Mesenchymal stem cell (in vitro differentiated cells and primary cell): Measurements from ENCODE around the gene KCNK5.

Source experiments
- DNase-seq: peaks from one replicate; pipeline ENCODE4 v3.0.0-alpha.2; 2013
- H2AFZ ChIP-seq: one replicate; pipeline ENCODE4 v1.6.1; 2013; ENCODE audit warnings: low read depth, mild to moderate bottlenecking, control low read depth, inconsistent platforms, low read length, moderate library complexity
- H2AK5ac ChIP-seq: 2 replicates; pipeline ENCODE4 v1.6.1; 2013; ENCODE audit warnings: low read length, moderate library complexity, mild to moderate bottlenecking, inconsistent platforms; ENCODE audit not compliant: severe bottlenecking
- H2BK120ac ChIP-seq: one replicate; pipeline ENCODE4 v1.6.1; 2013; ENCODE audit warnings: low read depth, mild to moderate bottlenecking, inconsistent platforms, low read length, moderate library complexity
- H2BK12ac ChIP-seq, 2 experiments: one replicate each; pipeline ENCODE4 v1.6.1; 2013; ENCODE audit warnings: inconsistent platforms in 2 of 2, low read length in 2 of 2, mild to moderate bottlenecking in 2 of 2, moderate library complexity in 2 of 2, control low read depth in 1 of 2
- H2BK15ac ChIP-seq: one replicate; pipeline ENCODE4 v1.6.1; 2013; ENCODE audit warnings: mild to moderate bottlenecking, low read depth, inconsistent platforms; ENCODE audit not compliant: poor library complexity, severe bottlenecking
- H2BK5ac ChIP-seq: 2 replicates; pipeline ENCODE4 v1.6.1; 2013; ENCODE audit warnings: low read depth, mild to moderate bottlenecking, low read length, control low read depth, inconsistent platforms; ENCODE audit not compliant: poor library complexity, severe bottlenecking
- H3K14ac ChIP-seq, 2 experiments: one replicate each; pipeline ENCODE4 v1.6.1; 2013; ENCODE audit warnings: inconsistent platforms in 2 of 2, low read length in 2 of 2, control low read depth in 1 of 2, mild to moderate bottlenecking in 1 of 2, moderate library complexity in 1 of 2
- H3K18ac ChIP-seq, 2 experiments: one replicate each; pipeline ENCODE4 v1.6.1; 2013; ENCODE audit warnings: inconsistent platforms in 2 of 2, low read length in 2 of 2, control low read depth in 1 of 2, low read depth in 1 of 2, mild to moderate bottlenecking in 1 of 2
- H3K23ac ChIP-seq, 2 experiments: one replicate each; pipeline ENCODE4 v1.6.1; 2013; ENCODE audit warnings: inconsistent platforms in 2 of 2, low read length in 2 of 2, mild to moderate bottlenecking in 2 of 2, moderate library complexity in 2 of 2, control low read depth in 1 of 2
- H3K27ac ChIP-seq: 2 replicates; pipeline ENCODE4 v1.5.1; 2013; ENCODE audit warnings: mild to moderate bottlenecking, moderate library complexity, low read length, control low read depth, inconsistent platforms; ENCODE audit not compliant: poor library complexity, severe bottlenecking
- H3K27me3 ChIP-seq, 2 experiments: 2 replicates each; pipeline versions ENCODE4 v1.6.1 to v1.7.0; 2013; ENCODE audit warnings: low read length in 2 of 2, mild to moderate bottlenecking in 2 of 2, moderate library complexity in 2 of 2, control low read depth in 1 of 2, inconsistent platforms in 1 of 2; ENCODE audit not compliant: control insufficient read depth in 1 of 2, insufficient read depth in 1 of 2
- H3K36me3 ChIP-seq, 2 experiments: 2 replicates each; pipeline versions ENCODE4 v1.6.1 to v1.7.0; 2013; ENCODE audit warnings: low read length in 2 of 2, control low read depth in 1 of 2, inconsistent platforms in 1 of 2, low read depth in 1 of 2, mild to moderate bottlenecking in 1 of 2; ENCODE audit not compliant: insufficient read depth in 2 of 2, control insufficient read depth in 1 of 2
- H3K4ac ChIP-seq, 2 experiments: one replicate each; pipeline ENCODE4 v1.6.1; 2013; ENCODE audit warnings: inconsistent platforms in 2 of 2, low read length in 2 of 2, mild to moderate bottlenecking in 2 of 2, moderate library complexity in 2 of 2, control low read depth in 1 of 2, low read depth in 1 of 2
- H3K4me1 ChIP-seq: 2 replicates; pipeline ENCODE4 v1.6.1; 2013; ENCODE audit warnings: low read depth, low read length, control low read depth; ENCODE audit not compliant: control insufficient read depth, insufficient read depth
- H3K4me2 ChIP-seq: 2 replicates; pipeline ENCODE4 v1.6.1; 2013; ENCODE audit warnings: low read length, mild to moderate bottlenecking, inconsistent platforms; ENCODE audit not compliant: poor library complexity, severe bottlenecking
- H3K4me3 ChIP-seq, 2 experiments: 2 replicates each; pipeline versions ENCODE4 v1.5.1 to v1.7.0; 2013; ENCODE audit warnings: low read length in 2 of 2, mild to moderate bottlenecking in 2 of 2, control low read depth in 1 of 2, low read depth in 1 of 2; ENCODE audit not compliant: insufficient read depth in 1 of 2
- H3K79me1 ChIP-seq: replicated peaks from 2 replicates; pipeline ENCODE4 v1.6.1; 2013; ENCODE audit warnings: mild to moderate bottlenecking, control low read depth, low read length, inconsistent platforms; ENCODE audit not compliant: poor library complexity, severe bottlenecking
- H3K9ac ChIP-seq: 2 replicates; pipeline ENCODE4 v1.7.0; 2013; ENCODE audit warnings: mild to moderate bottlenecking, low read length, moderate library complexity
- H3K9me3 ChIP-seq: 2 replicates; pipeline ENCODE4 v1.7.0; 2013; ENCODE audit warnings: mild to moderate bottlenecking, low read length; ENCODE audit not compliant: control insufficient read depth
- H4K8ac ChIP-seq: one replicate; pipeline ENCODE4 v1.6.1; 2013; ENCODE audit warnings: inconsistent platforms, mild to moderate bottlenecking, low read length, moderate library complexity
- H4K91ac ChIP-seq: one replicate; pipeline ENCODE4 v1.6.1; 2013; ENCODE audit warnings: mild to moderate bottlenecking, low read length, inconsistent platforms
- WGBS: methylation state at CpG from one replicate; pipeline ENCODE4 v1.1.7; 2013; ENCODE audit warnings: mixed read lengths; 5-methylcytosine and 5-hydroxymethylcytosine counted together

KCNK5 gene

GRCh38 chr6:39274471-39274870 lies 45.2 kb upstream of the KCNK5 start:
- no peak overlapping the region for H3K4ac ChIP-seq
- no peak for DNase-seq
- no peaks in the 10 kb centered on the region for H3K9me3 ChIP-seq
- no peaks in the 10 kb centered on the region for H3K4me1 ChIP-seq
- H4K91ac ChIP-seq: no peak overlapping the region
- no peak overlapping the region for H3K23ac ChIP-seq
- H3K36me3 ChIP-seq: no peaks in the 10 kb centered on the region
- H2BK12ac ChIP-seq: no peak overlapping the region
- peaks cover 0 to 3% of the 10 kb centered on the region in 2 experiments for H3K27me3 ChIP-seq
- H3K18ac ChIP-seq: no peak overlapping the region
- no peak overlapping the region for H2BK15ac ChIP-seq
- no peak overlapping the region for H3K4me2 ChIP-seq
- no peaks in the 10 kb centered on the region for H3K79me1 ChIP-seq
- no peak overlapping the region for H3K14ac ChIP-seq
- no peak overlapping the region for H2AFZ ChIP-seq
- H2AK5ac ChIP-seq: no peak overlapping the region
- no peak overlapping the region for H2BK120ac ChIP-seq
- no peak overlapping the region for H2BK5ac ChIP-seq
- H3K27ac ChIP-seq: no peak overlapping the region
- no peak overlapping the region for H4K8ac ChIP-seq
- WGBS: 49% methylated on average over 4 of the region's 4 CpGs
- H3K4me3 ChIP-seq: no peak overlapping the region
- no peak overlapping the region for H3K9ac ChIP-seq

DNA sequence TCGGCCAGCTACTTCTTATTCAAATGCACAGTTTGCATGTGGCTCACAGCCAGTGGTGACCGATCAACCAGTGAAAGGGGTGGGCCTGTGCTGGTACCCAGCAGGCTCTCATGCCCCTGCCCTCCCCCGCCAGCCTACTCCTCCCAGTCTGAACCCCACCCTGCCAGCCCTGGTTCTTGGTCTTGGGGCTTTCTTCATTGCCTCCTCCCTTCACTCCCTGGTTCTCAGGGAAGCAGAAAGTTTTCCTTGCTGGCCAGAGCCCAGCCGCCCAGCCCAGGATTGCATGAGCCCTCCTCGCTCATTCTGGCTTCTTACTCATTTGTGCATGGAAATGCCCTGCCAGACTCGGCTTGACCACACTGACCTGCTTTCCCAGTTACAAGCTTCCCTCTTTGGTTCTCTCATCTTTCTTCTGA lies 44.1 kb upstream of the KCNK5 start:
- H3K18ac ChIP-seq: no peak overlapping the region
- WGBS: 63% methylated on average over 6 of the region's 6 CpGs
- H3K4ac ChIP-seq: no peak overlapping the region
- DNase-seq: no peak
- H3K79me1 ChIP-seq: no peaks in the 10 kb centered on the region
- H3K27me3 ChIP-seq: no peaks in the 10 kb centered on the region
- no peak overlapping the region for H3K4me3 ChIP-seq
- no peak overlapping the region for H2AFZ ChIP-seq
- H2AK5ac ChIP-seq: no peak overlapping the region
- H2BK12ac ChIP-seq: no peak overlapping the region
- H3K27ac ChIP-seq: no peak overlapping the region
- H3K9me3 ChIP-seq: no peaks in the 10 kb centered on the region
- H3K14ac ChIP-seq: no peak overlapping the region
- H3K4me2 ChIP-seq: no peak overlapping the region
- H3K36me3 ChIP-seq: no peaks in the 10 kb centered on the region
- no peak overlapping the region for H4K8ac ChIP-seq
- H3K4me1 ChIP-seq: no peaks in the 10 kb centered on the region
- no peak overlapping the region for H4K91ac ChIP-seq
- peak overlapping the region; percentile 7 for H3K9ac ChIP-seq
- no peak overlapping the region for H3K23ac ChIP-seq
- H2BK5ac ChIP-seq: no peak overlapping the region
- no peak overlapping the region for H2BK120ac ChIP-seq
- no peak overlapping the region for H2BK15ac ChIP-seq

DNA sequence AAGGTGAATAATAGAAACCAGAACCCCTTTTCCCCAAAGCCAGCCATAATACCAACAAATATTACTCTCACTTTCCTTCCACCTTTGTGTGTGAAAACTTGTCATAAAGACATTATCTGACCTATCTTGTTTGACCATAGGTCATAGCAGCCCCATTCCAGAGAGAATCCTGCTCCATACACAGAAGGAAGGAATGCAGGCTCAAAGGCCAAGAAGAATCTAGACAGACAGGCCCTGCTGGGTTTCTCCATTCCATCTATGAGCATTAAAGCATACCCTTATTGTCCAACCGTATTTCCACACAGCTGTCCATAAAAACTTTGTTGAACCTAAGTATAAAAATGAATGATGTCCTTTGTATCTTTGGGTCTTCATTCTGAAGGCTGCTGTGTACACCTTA lies 40.7 kb upstream of the KCNK5 start:
- no peak overlapping the region for H2BK12ac ChIP-seq
- H3K9ac ChIP-seq: no peak overlapping the region
- H3K4me3 ChIP-seq: no peak overlapping the region
- H3K27me3 ChIP-seq: peaks cover 0 to 3% of the 10 kb centered on the region in 2 experiments
- no peaks in the 10 kb centered on the region for H3K79me1 ChIP-seq
- H3K14ac ChIP-seq: no peak overlapping the region
- no peak overlapping the region for H2BK120ac ChIP-seq
- no peaks in the 10 kb centered on the region for H3K36me3 ChIP-seq
- H4K8ac ChIP-seq: no peak overlapping the region
- WGBS: no CpG with 5 or more reads among the region's 1 CpG
- no peak overlapping the region for H2AFZ ChIP-seq
- no peak for DNase-seq
- no peak overlapping the region for H2BK15ac ChIP-seq
- no peak overlapping the region for H3K27ac ChIP-seq
- H2BK5ac ChIP-seq: no peak overlapping the region
- no peaks in the 10 kb centered on the region for H3K9me3 ChIP-seq
- H3K4me2 ChIP-seq: no peak overlapping the region
- no peak overlapping the region for H3K23ac ChIP-seq
- no peak overlapping the region for H4K91ac ChIP-seq
- H3K4me1 ChIP-seq: no peaks in the 10 kb centered on the region
- no peak overlapping the region for H3K4ac ChIP-seq
- no peak overlapping the region for H2AK5ac ChIP-seq
- no peak overlapping the region for H3K18ac ChIP-seq

DNA sequence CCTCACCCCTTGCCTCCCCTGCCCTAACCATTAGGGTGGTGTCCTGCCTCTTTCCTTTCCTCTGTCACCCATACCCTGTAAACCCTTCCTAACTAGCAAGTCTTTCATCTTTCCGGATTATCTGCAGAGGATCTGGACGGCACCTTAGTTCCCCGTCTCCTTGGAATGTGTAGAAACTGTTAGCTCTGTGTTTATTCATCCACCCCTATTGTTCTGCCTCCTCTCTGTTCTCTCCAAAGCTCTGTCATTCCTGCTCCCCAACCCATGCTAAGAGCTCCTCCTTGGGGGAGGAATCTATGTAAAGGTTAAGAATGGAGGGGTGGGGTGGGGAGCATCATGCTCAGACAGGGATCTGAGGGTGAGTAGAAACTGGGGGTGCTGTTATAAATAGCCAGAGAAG lies 39.4 kb upstream of the KCNK5 start:
- no peak overlapping the region for H4K91ac ChIP-seq
- H3K27me3 ChIP-seq: peaks cover 0 to 3% of the 10 kb centered on the region in 2 experiments
- H2AK5ac ChIP-seq: no peak overlapping the region
- no peaks in the 10 kb centered on the region for H3K9me3 ChIP-seq
- H3K4me2 ChIP-seq: no peak overlapping the region
- no peak overlapping the region for H3K4ac ChIP-seq
- no peak overlapping the region for H4K8ac ChIP-seq
- WGBS: 100% methylated on average over 1 of the region's 3 CpGs
- H2BK5ac ChIP-seq: no peak overlapping the region
- H3K4me1 ChIP-seq: no peaks in the 10 kb centered on the region
- H3K14ac ChIP-seq: no peak overlapping the region
- no peaks in the 10 kb centered on the region for H3K36me3 ChIP-seq
- H2BK120ac ChIP-seq: no peak overlapping the region
- H3K27ac ChIP-seq: no peak overlapping the region
- no peak for DNase-seq
- H2AFZ ChIP-seq: no peak overlapping the region
- no peak overlapping the region for H2BK12ac ChIP-seq
- H3K18ac ChIP-seq: no peak overlapping the region
- no peaks in the 10 kb centered on the region for H3K79me1 ChIP-seq
- no peak overlapping the region for H2BK15ac ChIP-seq
- H3K9ac ChIP-seq: no peak overlapping the region
- no peak overlapping the region for H3K23ac ChIP-seq
- no peak overlapping the region for H3K4me3 ChIP-seq
